Anterior cingulate cortex (tissue), 58 donors: ENCODE measurements around the gene GPR78.

Experiments used
- DNase-seq, 58 donors: peaks; one replicate each; lab custom pipeline; 2025; lab: John Stamatoyannopoulos, UW

The GPR78 gene

GRCh38 chr4:8546766-8547107 lies 33.5 kb upstream of the GPR78 start:
- no peak for DNase-seq

- DNase-seq, result no peak
Observed at GRCh38 chr4:8547108-8547911, 32.9 kb upstream of the GPR78 start.

- DNase-seq, result no peak
Observed at GRCh38 chr4:8547912-8548730, 32.1 kb upstream of the GPR78 start.

- no peak for DNase-seq
Observed at GRCh38 chr4:8548731-8549351, 31.4 kb upstream of the GPR78 start.

- DNase-seq, result no peak
Observed at GRCh38 chr4:8549352-8549931, 30.8 kb upstream of the GPR78 start.

- DNase-seq, result no peak
Observed at GRCh38 chr4:8550691-8551090, 29.5 kb upstream of the GPR78 start.

GRCh38 chr4:8552024-8552423 lies 28.2 kb upstream of the GPR78 start:
- DNase-seq, result no peak

GRCh38 chr4:8552581-8553205 lies 27.5 kb upstream of the GPR78 start:
- DNase-seq, result no peak

- no peak for DNase-seq
Observed at GRCh38 chr4:8553216-8553615, 27.0 kb upstream of the GPR78 start.

GRCh38 chr4:8553991-8554405 lies 26.2 kb upstream of the GPR78 start:
- no peak for DNase-seq

GRCh38 chr4:8554555-8555100 lies 25.6 kb upstream of the GPR78 start:
- DNase-seq, result no peak

GRCh38 chr4:8555716-8556115 lies 24.5 kb upstream of the GPR78 start:
- DNase-seq, result no peak

GRCh38 chr4:8556341-8557150 lies 23.6 kb upstream of the GPR78 start:
- DNase-seq, result no peak

- no peak for DNase-seq
Observed at GRCh38 chr4:8557151-8558076, 22.8 kb upstream of the GPR78 start.

GRCh38 chr4:8558080-8558960 lies 21.9 kb upstream of the GPR78 start:
- no peak for DNase-seq

- DNase-seq, result no peak
Observed at GRCh38 chr4:8559011-8559410, 21.2 kb upstream of the GPR78 start.

- DNase-seq, result no peak
Observed at GRCh38 chr4:8559524-8560264, 20.5 kb upstream of the GPR78 start.
